ENCODE results near the gene CPS1.

Gene CPS1

DNA sequence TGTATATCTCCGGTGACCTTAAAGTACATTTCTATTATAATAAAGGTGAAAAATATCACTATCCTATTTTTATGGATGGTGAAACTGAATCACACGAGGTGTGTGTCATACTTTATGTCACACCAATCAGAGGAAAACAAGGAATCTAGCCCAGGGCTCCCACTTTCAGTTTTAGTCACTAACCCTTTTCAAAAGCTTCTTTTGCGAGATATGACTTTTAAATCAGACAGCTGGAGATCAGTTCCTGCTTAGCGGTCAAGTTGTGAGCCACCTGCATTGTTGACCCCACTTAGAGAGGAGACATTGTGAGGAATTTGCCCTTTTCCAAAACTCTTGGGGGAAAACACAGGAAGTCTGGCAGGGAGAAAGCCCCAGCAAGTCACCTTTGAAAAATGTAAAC, 70.5 kb downstream of the CPS1 start:
- H3K27ac Mint-ChIP-seq: no peak overlapping the region
- no peak for DNase-seq
- H3K4me1 Mint-ChIP-seq: peaks cover 24% of the 10 kb centered on the region
- TF ChIP-seq, protein P1, sequence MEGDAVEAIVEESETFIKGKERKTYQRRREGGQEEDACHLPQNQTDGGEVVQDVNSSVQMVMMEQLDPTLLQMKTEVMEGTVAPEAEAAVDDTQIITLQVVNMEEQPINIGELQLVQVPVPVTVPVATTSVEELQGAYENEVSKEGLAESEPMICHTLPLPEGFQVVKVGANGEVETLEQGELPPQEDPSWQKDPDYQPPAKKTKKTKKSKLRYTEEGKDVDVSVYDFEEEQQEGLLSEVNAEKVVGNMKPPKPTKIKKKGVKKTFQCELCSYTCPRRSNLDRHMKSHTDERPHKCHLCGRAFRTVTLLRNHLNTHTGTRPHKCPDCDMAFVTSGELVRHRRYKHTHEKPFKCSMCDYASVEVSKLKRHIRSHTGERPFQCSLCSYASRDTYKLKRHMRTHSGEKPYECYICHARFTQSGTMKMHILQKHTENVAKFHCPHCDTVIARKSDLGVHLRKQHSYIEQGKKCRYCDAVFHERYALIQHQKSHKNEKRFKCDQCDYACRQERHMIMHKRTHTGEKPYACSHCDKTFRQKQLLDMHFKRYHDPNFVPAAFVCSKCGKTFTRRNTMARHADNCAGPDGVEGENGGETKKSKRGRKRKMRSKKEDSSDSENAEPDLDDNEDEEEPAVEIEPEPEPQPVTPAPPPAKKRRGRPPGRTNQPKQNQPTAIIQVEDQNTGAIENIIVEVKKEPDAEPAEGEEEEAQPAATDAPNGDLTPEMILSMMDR (IDR thresholded peaks at IDR 0.05): no peak
- H3K27me3 Mint-ChIP-seq (ENCODE audit: low read depth, poor library complexity): no peaks in the 10 kb centered on the region
- H3K36me3 Mint-ChIP-seq (ENCODE audit: low read depth): no peaks in the 10 kb centered on the region
- no peaks in the 10 kb centered on the region for H3K9me3 Mint-ChIP-seq
- no peak overlapping the region for H3K4me3 Mint-ChIP-seq

GRCh38 chr2:210630873-210631560, 74.6 kb downstream of the CPS1 start:
- TF ChIP-seq, protein P1 (IDR thresholded peaks at IDR 0.05): no peak
- H3K4me3 Mint-ChIP-seq: no peak overlapping the region
- H3K27ac Mint-ChIP-seq: peak overlapping the region; percentile 73
- no peak for DNase-seq
- H3K36me3 Mint-ChIP-seq (ENCODE audit: low read depth): peaks cover 12% of the 10 kb centered on the region
- peaks cover 10% of the 10 kb centered on the region for H3K4me1 Mint-ChIP-seq
- no peaks in the 10 kb centered on the region for H3K27me3 Mint-ChIP-seq (ENCODE audit: low read depth, poor library complexity)
- H3K9me3 Mint-ChIP-seq: no peaks in the 10 kb centered on the region

GRCh38 chr2:210633699-210634098, 77.3 kb downstream of the CPS1 start:
- TF ChIP-seq, protein P1 (IDR thresholded peaks at IDR 0.05): no peak

GRCh38 chr2:210635257-210635656, 78.9 kb downstream of the CPS1 start:
- Mint-ChIP-seq H3K4me1 (peaks cover 10% of the 10 kb centered on the region), H3K9me3 (no peaks in the 10 kb centered on the region), H3K27ac (no peak overlapping the region), H3K27me3 (ENCODE audit: low read depth, poor library complexity) (no peaks in the 10 kb centered on the region), H3K36me3 (ENCODE audit: low read depth) (peaks cover 27% of the 10 kb centered on the region), H3K4me3 (no peak overlapping the region)
- TF ChIP-seq, protein P1 (IDR thresholded peaks at IDR 0.05): no peak
- DNase-seq: no peak

More at GRCh38 chr2:210633699-210634098, 77.3 kb downstream of the CPS1 start:
- H3K4me1 Mint-ChIP-seq: peaks cover 10% of the 10 kb centered on the region
- peaks cover 16% of the 10 kb centered on the region for H3K36me3 Mint-ChIP-seq (ENCODE audit: low read depth)
- no peaks in the 10 kb centered on the region for H3K9me3 Mint-ChIP-seq
- H3K27ac Mint-ChIP-seq: no peak overlapping the region
- no peak for DNase-seq
- no peak overlapping the region for H3K4me3 Mint-ChIP-seq
- no peaks in the 10 kb centered on the region for H3K27me3 Mint-ChIP-seq (ENCODE audit: low read depth, poor library complexity)

DNA sequence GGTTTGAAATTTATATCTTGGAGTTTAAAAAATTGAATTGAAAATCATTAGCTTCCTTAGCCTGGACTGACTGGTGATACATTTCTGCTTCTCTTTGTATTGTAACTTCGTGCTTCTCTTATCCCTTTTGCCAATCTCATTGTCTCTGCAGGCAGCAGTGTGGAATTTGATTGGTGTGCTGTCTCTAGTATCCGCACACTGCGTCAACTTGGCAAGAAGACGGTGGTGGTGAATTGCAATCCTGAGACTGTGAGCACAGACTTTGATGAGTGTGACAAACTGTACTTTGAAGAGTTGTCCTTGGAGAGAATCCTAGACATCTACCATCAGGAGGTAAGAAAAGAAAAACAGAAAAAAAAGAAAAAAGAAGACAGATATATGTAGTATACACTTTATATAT, 85.9 kb downstream of the CPS1 start:
- peaks cover 17% of the 10 kb centered on the region for H3K36me3 Mint-ChIP-seq (ENCODE audit: low read depth)
- peak overlapping the region; percentile 22 for H3K27ac Mint-ChIP-seq
- no peak for DNase-seq
- no peaks in the 10 kb centered on the region for H3K27me3 Mint-ChIP-seq (ENCODE audit: low read depth, poor library complexity)
- H3K4me3 Mint-ChIP-seq: no peak overlapping the region
- no peaks in the 10 kb centered on the region for H3K4me1 Mint-ChIP-seq
- TF ChIP-seq, protein P1 (IDR thresholded peaks at IDR 0.05): no peak
- no peaks in the 10 kb centered on the region for H3K9me3 Mint-ChIP-seq

GRCh38 chr2:210647151-210647550, 90.8 kb downstream of the CPS1 start:
- Mint-ChIP-seq H3K4me1 (no peaks in the 10 kb centered on the region), H3K4me3 (no peak overlapping the region), H3K36me3 (ENCODE audit: low read depth) (no peaks in the 10 kb centered on the region), H3K27ac (no peak overlapping the region), H3K27me3 (ENCODE audit: low read depth, poor library complexity) (no peaks in the 10 kb centered on the region), H3K9me3 (no peaks in the 10 kb centered on the region)
- TF ChIP-seq, protein P1 (IDR thresholded peaks at IDR 0.05): no peak
- DNase-seq: no peak

Data from nephron progenitor cell (in vitro differentiated cells).